ENCODE data around the gene ZRANB1. TPM values are rescaled to one million over a fixed set of nuclear protein-coding genes. Genes with fewer than 3 reads are reported as not detected.

The ZRANB1 gene
- total and polyA plus RNA-seq, 7 experiments from 2014 or later, result 7.3 to 26.4 (median 17.3) TPM

DNA sequence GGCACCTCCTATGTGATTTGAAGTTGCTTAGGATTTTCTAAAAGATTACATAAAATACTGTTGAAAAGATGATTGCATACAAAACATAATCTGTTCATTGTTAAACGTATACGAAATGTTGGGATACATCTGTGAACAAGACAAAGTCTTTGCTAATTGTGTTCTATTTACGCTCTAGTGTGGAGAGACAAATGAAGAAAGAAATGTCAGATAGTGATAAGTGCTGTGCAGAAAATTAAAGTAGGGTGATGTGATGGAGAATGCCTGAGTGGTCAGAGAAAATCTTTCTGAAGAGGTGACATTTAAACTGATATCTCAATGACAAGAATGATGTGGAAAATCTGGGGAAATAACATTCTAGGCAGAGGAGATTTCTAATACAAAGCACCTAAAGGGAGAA lies 13.4 kb upstream of the ZRANB1 start:
- Histone ChIP-seq H3K4me3 (ENCODE audit: low read length) (no peak overlapping the region), H3K27ac (ENCODE audit: low read depth, low read length) (no peak overlapping the region), H3K9me3 (ENCODE audit: control insufficient read depth in 2 of 3, low read length in 3 of 3) (no peaks in the 10 kb centered on the region), H3K36me3 (ENCODE audit: control insufficient read depth in 2 of 3, insufficient read depth in 3 of 3, low read length in 3 of 3) (no peaks in the 10 kb centered on the region), H3K27me3 (ENCODE audit: control insufficient read depth in 2 of 2, insufficient read depth in 2 of 2, low read length in 2 of 2) (no peaks in the 10 kb centered on the region), H3K4me1 (ENCODE audit: control insufficient read depth in 2 of 2, insufficient read depth in 2 of 2, low read length in 2 of 2) (no peaks in the 10 kb centered on the region)
- Mint-ChIP-seq H3K27me3 (no peaks in the 10 kb centered on the region), H3K4me1 (peaks cover 11 to 63% (median 46%) of the 10 kb centered on the region in 7 donors), H3K36me3 (peaks cover 2 to 30% (median 27%) of the 10 kb centered on the region in 5 donors), H3K4me3 (no peak overlapping the region), H3K27ac (peak overlapping the region in 1 of 9 donors; percentile 13), H3K9me3 (peaks cover 0 to 5% (median 3%) of the 10 kb centered on the region in 11 donors)
- ChIA-PET POLR2A (no interaction called here), CTCF (interaction anchor here (0.6 kb wide), 1 partner anchor 869 kb away, joined by 3 read pairs; no protein-coding TSS in a partner anchor)
- DNase-seq, result no peak
- no peak for ATAC-seq
- intact Hi-C loops (cut with micrococcal nuclease), result no loop called here

DNA sequence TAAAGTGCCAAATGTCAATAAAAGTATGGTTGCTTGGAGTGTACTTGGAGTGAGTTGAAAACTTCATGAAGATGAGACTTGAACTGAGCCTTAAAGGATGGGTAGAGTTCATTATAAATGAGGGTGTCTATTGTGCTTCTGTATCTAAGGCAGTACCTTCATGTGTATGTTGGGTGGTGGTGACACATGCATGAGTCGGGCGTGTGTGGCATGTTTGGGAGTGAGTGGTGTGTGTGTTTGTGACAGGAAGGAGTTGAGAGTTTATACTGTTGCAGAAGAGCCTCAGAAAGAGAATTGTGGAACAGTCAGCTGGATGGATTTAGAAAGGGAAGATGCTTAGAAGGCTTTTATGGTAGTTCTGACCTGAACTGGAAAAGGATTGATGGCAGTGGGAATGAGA lies 6.0 kb upstream of the ZRANB1 start:
- Mint-ChIP-seq H3K9me3 (peaks cover 0 to 5% (median 5%) of the 10 kb centered on the region in 11 donors), H3K4me1 (peaks cover 13 to 81% (median 66%) of the 10 kb centered on the region in 7 donors)
- no peak for DNase-seq

DNA sequence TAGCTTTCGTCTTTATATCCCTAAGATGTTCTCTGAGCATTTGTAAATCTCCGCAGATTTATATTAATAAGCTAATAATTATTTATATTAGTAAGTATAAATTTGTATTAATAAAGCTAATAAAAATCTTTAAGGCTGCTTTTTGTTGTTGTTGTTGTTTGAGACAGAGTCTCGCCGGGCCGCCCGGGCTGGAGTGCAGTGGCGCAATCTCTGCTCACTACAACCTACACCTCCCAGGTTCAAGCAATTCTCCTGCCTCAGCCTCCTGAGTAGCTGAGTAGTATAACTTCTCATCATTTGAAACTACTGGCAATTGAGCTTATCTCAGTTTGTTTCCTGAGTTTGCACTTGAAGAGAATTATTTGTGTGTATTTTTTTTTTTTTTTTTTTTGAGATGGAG lies 5.1 kb upstream of the ZRANB1 start:
- ATAC-seq (no peak), DNase-seq (no peak)
- CTCF ChIA-PET, result interaction anchor here (0.7 kb wide), 1 partner anchor 10 kb away, joined by 3 read pairs; no protein-coding TSS in a partner anchor
- no peaks in the 10 kb centered on the region for H3K36me3 ChIP-seq (ENCODE audit: control insufficient read depth in 2 of 3, insufficient read depth in 3 of 3, low read length in 3 of 3)
- peak overlapping the region in 1 of 10 donors; percentile 61 for H3K4me3 Mint-ChIP-seq
- intact Hi-C loops (cut with micrococcal nuclease), result no loop called here
- no peaks in the 10 kb centered on the region for H3K9me3 ChIP-seq (ENCODE audit: control insufficient read depth in 2 of 3, low read length in 3 of 3)
- H3K4me1 ChIP-seq (ENCODE audit: control insufficient read depth in 2 of 2, insufficient read depth in 2 of 2, low read length in 2 of 2), result peaks cover 5% of the 10 kb centered on the region in 2 donors
- H3K27ac Mint-ChIP-seq, result no peak overlapping the region
- POLR2A ChIA-PET, result interaction anchor here (0.5 to 0.6 kb wide), 2 partner anchors 14 to 662 kb away, joined by 3 to 4 read pairs; no protein-coding TSS in a partner anchor
- no peaks in the 10 kb centered on the region for H3K27me3 ChIP-seq (ENCODE audit: control insufficient read depth in 2 of 2, insufficient read depth in 2 of 2, low read length in 2 of 2)
- no peaks in the 10 kb centered on the region for H3K27me3 Mint-ChIP-seq
- H3K4me1 Mint-ChIP-seq, result peaks cover 13 to 85% (median 68%) of the 10 kb centered on the region in 7 donors
- H3K27ac ChIP-seq (ENCODE audit: low read depth, low read length), result no peak overlapping the region
- H3K9me3 Mint-ChIP-seq, result peaks cover 0 to 5% (median 2%) of the 10 kb centered on the region in 11 donors
- peaks cover 4 to 18% (median 8%) of the 10 kb centered on the region in 5 donors for H3K36me3 Mint-ChIP-seq
- no peak overlapping the region for H3K4me3 ChIP-seq (ENCODE audit: low read length)

More for the DNA sequence above, 6.0 kb upstream of the ZRANB1 start:
- Mint-ChIP-seq H3K4me3 (peak overlapping the region in 7 of 10 donors; percentile 2 to 61 (median 26)), H3K27ac (peak overlapping the region in 1 of 9 donors; percentile 26), H3K27me3 (no peaks in the 10 kb centered on the region), H3K36me3 (peaks cover 4 to 22% (median 9%) of the 10 kb centered on the region in 5 donors)
- no peak for ATAC-seq
- H3K4me1 ChIP-seq (ENCODE audit: control insufficient read depth in 2 of 2, insufficient read depth in 2 of 2, low read length in 2 of 2), result peaks cover 5% of the 10 kb centered on the region in 2 donors
- H3K27ac ChIP-seq (ENCODE audit: low read depth, low read length), result no peak overlapping the region
- H3K9me3 ChIP-seq (ENCODE audit: control insufficient read depth in 2 of 3, low read length in 3 of 3), result no peaks in the 10 kb centered on the region
- H3K27me3 ChIP-seq (ENCODE audit: control insufficient read depth in 2 of 2, insufficient read depth in 2 of 2, low read length in 2 of 2), result no peaks in the 10 kb centered on the region
- no peaks in the 10 kb centered on the region for H3K36me3 ChIP-seq (ENCODE audit: control insufficient read depth in 2 of 3, insufficient read depth in 3 of 3, low read length in 3 of 3)
- intact Hi-C loops (cut with micrococcal nuclease), result no loop called here
- CTCF ChIA-PET, result no interaction called here
- no peak overlapping the region for H3K4me3 ChIP-seq (ENCODE audit: low read length)
- POLR2A ChIA-PET, result no interaction called here

DNA sequence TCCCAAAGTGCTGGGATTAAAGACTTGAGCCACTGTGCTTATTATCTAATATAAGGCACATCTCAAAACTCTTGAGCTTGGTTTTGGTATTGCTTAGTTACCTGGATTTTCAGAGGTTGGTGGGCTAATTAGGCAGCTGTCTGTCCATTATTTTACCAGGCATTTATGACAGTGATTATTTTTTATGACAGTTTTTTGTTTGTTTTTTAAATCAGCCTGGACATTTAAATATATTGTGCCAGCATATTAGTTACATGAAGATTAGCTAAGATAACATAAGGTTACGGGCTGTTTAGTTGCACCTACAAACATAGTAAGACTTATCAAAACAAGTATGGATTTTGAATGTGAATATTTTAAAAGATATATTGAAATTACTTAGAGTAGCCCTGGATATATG lies 2.6 kb upstream of the ZRANB1 start:
- Histone ChIP-seq H3K4me3 (ENCODE audit: low read length) (no peak overlapping the region), H3K27me3 (ENCODE audit: control insufficient read depth in 2 of 2, insufficient read depth in 2 of 2, low read length in 2 of 2) (no peaks in the 10 kb centered on the region), H3K4me1 (ENCODE audit: control insufficient read depth in 2 of 2, insufficient read depth in 2 of 2, low read length in 2 of 2) (peaks cover 1 to 8% of the 10 kb centered on the region in 2 donors), H3K9me3 (ENCODE audit: control insufficient read depth in 2 of 3, low read length in 3 of 3) (no peaks in the 10 kb centered on the region), H3K27ac (ENCODE audit: low read depth, low read length) (no peak overlapping the region), H3K36me3 (ENCODE audit: control insufficient read depth in 2 of 3, insufficient read depth in 3 of 3, low read length in 3 of 3) (peaks cover 0 to 7% (median 0%) of the 10 kb centered on the region in 3 experiments)
- ChIA-PET CTCF (interaction anchor here (0.7 kb wide), 1 partner anchor 16 kb away, joined by 3 read pairs; no protein-coding TSS in a partner anchor), POLR2A (no interaction called here)
- Mint-ChIP-seq H3K27me3 (no peaks in the 10 kb centered on the region), H3K4me1 (peaks cover 19 to 90% (median 78%) of the 10 kb centered on the region in 7 donors), H3K9me3 (peaks cover 0 to 3% (median 0%) of the 10 kb centered on the region in 11 donors), H3K36me3 (peaks cover 6 to 18% (median 12%) of the 10 kb centered on the region in 5 donors), H3K27ac (no peak overlapping the region), H3K4me3 (peak overlapping the region in 3 of 10 donors; percentile 3 to 13 (median 9))
- DNase-seq (no peak), ATAC-seq (no peak)
- intact Hi-C loops (cut with micrococcal nuclease), result no loop called here

DNA sequence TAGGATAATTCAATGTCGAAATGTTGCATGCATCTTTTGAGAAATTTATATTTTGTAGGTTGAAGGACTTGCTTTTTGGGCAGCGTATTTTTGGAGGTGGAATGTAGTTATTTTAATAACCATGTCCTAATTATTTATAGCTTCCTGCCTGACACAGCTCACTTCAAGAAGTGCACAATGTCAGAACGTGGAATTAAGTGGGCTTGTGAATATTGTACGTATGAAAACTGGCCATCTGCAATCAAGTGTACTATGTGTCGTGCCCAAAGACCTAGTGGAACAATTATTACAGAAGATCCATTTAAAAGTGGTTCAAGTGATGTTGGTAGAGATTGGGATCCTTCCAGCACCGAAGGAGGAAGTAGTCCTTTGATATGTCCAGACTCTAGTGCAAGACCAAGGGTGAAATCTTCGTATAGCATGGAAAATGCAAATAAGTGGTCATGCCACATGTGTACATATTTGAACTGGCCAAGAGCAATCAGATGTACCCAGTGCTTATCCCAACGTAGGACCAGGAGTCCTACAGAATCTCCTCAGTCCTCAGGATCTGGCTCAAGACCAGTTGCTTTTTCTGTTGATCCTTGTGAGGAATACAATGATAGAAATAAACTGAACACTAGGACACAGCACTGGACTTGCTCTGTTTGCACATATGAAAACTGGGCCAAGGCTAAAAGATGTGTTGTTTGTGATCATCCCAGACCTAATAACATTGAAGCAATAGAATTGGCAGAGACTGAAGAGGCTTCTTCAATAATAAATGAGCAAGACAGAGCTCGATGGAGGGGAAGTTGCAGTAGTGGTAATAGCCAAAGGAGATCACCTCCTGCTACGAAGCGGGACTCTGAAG lies 620 bp downstream of the ZRANB1 start:
- H3K9me3 ChIP-seq (ENCODE audit: control insufficient read depth in 2 of 3, low read length in 3 of 3), result no peaks in the 10 kb centered on the region
- intact Hi-C loops (cut with micrococcal nuclease), result no loop called here
- DNase-seq (no peak), ATAC-seq (no peak)
- peaks cover 7 to 8% of the 10 kb centered on the region in 2 donors for H3K4me1 ChIP-seq (ENCODE audit: control insufficient read depth in 2 of 2, insufficient read depth in 2 of 2, low read length in 2 of 2)
- peaks cover 10 to 87% (median 79%) of the 10 kb centered on the region in 7 donors for H3K4me1 Mint-ChIP-seq
- peaks cover 6 to 25% (median 20%) of the 10 kb centered on the region in 5 donors for H3K36me3 Mint-ChIP-seq
- CTCF ChIA-PET, result no interaction called here
- H3K27me3 ChIP-seq (ENCODE audit: control insufficient read depth in 2 of 2, insufficient read depth in 2 of 2, low read length in 2 of 2), result no peaks in the 10 kb centered on the region
- H3K4me3 ChIP-seq (ENCODE audit: low read length), result no peak overlapping the region
- H3K27me3 Mint-ChIP-seq, result no peaks in the 10 kb centered on the region
- H3K4me3 Mint-ChIP-seq, result peak overlapping the region in 9 of 10 donors; percentile 11 to 53 (median 30)
- peak overlapping the region in 5 of 9 donors; percentile 1 to 58 (median 28) for H3K27ac Mint-ChIP-seq
- H3K36me3 ChIP-seq (ENCODE audit: control insufficient read depth in 2 of 3, insufficient read depth in 3 of 3, low read length in 3 of 3), result peaks cover 0 to 7% (median 0%) of the 10 kb centered on the region in 3 experiments
- no peak overlapping the region for H3K27ac ChIP-seq (ENCODE audit: low read depth, low read length)
- POLR2A ChIA-PET, result no interaction called here
- H3K9me3 Mint-ChIP-seq, result no peaks in the 10 kb centered on the region

DNA sequence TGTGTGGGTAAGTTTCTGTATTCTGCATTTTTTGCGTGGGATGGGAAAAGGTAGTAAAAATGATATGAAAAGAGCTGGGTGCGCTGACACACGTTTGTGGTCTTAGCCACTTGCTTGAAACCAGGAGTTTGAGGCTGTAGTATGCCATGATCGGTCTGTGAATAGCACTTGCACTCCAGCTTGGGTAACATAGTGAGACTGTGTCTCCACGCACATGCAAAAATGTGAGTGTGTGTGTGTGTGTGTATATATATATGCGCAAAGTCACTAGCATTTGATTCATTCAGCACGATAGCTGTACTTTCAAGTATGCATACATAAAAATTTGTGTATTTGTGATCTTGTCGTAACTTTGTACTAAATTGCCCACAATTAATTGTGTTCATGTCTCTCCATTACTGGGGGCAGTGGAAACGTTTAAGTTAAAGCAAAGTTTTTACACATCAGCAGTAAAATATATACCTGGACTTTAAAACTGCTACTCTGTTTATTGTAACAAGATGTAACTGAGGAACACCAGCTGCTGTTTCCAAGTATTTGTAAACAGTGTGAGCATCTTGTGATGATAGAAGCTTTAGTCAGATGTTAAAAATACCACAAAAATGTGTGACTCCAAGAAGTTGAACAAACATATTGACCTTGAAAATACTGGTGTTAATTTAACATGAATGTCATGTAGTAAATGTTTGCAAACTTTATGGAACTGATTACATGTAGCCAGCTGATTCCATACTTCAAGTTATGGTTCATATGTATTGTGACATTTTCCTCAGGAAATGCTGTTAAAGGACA lies 1.6 kb downstream of the ZRANB1 start:
- H3K4me3 Mint-ChIP-seq, result peak overlapping the region in 8 of 10 donors; percentile 1 to 53 (median 26)
- H3K4me1 ChIP-seq (ENCODE audit: control insufficient read depth in 2 of 2, insufficient read depth in 2 of 2, low read length in 2 of 2), result peaks cover 4 to 7% of the 10 kb centered on the region in 2 donors
- no peak overlapping the region for H3K27ac ChIP-seq (ENCODE audit: low read depth, low read length)
- intact Hi-C loops (cut with micrococcal nuclease), result no loop called here
- peaks cover 8 to 89% (median 79%) of the 10 kb centered on the region in 7 donors for H3K4me1 Mint-ChIP-seq
- peaks cover 7 to 34% (median 29%) of the 10 kb centered on the region in 5 donors for H3K36me3 Mint-ChIP-seq
- H3K27me3 Mint-ChIP-seq, result no peaks in the 10 kb centered on the region
- peaks cover 0 to 9% (median 0%) of the 10 kb centered on the region in 3 experiments for H3K36me3 ChIP-seq (ENCODE audit: control insufficient read depth in 2 of 3, insufficient read depth in 3 of 3, low read length in 3 of 3)
- ChIA-PET CTCF (no interaction called here), POLR2A (interaction anchor here (0.5 to 0.6 kb wide), 2 partner anchors 9 to 10 kb away, joined by 3 to 4 read pairs; no protein-coding TSS in a partner anchor)
- no peak for DNase-seq
- no peaks in the 10 kb centered on the region for H3K9me3 Mint-ChIP-seq
- no peak for ATAC-seq
- no peak overlapping the region for H3K4me3 ChIP-seq (ENCODE audit: low read length)
- H3K27me3 ChIP-seq (ENCODE audit: control insufficient read depth in 2 of 2, insufficient read depth in 2 of 2, low read length in 2 of 2), result no peaks in the 10 kb centered on the region
- H3K27ac Mint-ChIP-seq, result peak overlapping the region in 3 of 9 donors; percentile 11 to 57 (median 25)
- H3K9me3 ChIP-seq (ENCODE audit: control insufficient read depth in 2 of 3, low read length in 3 of 3), result no peaks in the 10 kb centered on the region
